Fibroblast of skin of scalp (primary cell): ENCODE data around the gene SCAPER. TPM values are rescaled to one million over a fixed set of nuclear protein-coding genes. Genes with fewer than 3 reads are reported as not detected.

Experiments
- DNase-seq: peaks from one replicate; pipeline ENCODE4 v3.0.0-alpha.2; 2013
- polyA plus RNA-seq, 2 experiments: library from polyadenylated mRNA; unstranded; fragments of 120-200 nt; gene quantifications; one replicate each; pipeline ENCODE4 v1.2.1, GENCODE V29; 2013; ENCODE audit not compliant: insufficient read length in 2 of 2

Gene SCAPER, protein sequence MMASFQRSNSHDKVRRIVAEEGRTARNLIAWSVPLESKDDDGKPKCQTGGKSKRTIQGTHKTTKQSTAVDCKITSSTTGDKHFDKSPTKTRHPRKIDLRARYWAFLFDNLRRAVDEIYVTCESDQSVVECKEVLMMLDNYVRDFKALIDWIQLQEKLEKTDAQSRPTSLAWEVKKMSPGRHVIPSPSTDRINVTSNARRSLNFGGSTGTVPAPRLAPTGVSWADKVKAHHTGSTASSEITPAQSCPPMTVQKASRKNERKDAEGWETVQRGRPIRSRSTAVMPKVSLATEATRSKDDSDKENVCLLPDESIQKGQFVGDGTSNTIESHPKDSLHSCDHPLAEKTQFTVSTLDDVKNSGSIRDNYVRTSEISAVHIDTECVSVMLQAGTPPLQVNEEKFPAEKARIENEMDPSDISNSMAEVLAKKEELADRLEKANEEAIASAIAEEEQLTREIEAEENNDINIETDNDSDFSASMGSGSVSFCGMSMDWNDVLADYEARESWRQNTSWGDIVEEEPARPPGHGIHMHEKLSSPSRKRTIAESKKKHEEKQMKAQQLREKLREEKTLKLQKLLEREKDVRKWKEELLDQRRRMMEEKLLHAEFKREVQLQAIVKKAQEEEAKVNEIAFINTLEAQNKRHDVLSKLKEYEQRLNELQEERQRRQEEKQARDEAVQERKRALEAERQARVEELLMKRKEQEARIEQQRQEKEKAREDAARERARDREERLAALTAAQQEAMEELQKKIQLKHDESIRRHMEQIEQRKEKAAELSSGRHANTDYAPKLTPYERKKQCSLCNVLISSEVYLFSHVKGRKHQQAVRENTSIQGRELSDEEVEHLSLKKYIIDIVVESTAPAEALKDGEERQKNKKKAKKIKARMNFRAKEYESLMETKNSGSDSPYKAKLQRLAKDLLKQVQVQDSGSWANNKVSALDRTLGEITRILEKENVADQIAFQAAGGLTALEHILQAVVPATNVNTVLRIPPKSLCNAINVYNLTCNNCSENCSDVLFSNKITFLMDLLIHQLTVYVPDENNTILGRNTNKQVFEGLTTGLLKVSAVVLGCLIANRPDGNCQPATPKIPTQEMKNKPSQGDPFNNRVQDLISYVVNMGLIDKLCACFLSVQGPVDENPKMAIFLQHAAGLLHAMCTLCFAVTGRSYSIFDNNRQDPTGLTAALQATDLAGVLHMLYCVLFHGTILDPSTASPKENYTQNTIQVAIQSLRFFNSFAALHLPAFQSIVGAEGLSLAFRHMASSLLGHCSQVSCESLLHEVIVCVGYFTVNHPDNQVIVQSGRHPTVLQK (N-terminal part only)
- polyA plus RNA-seq (2013, experiment 1 of 2; ENCODE audit: insufficient read length) = 8.3 TPM
- polyA plus RNA-seq (2013, experiment 2 of 2; ENCODE audit: insufficient read length) = 10.6 TPM

DNA sequence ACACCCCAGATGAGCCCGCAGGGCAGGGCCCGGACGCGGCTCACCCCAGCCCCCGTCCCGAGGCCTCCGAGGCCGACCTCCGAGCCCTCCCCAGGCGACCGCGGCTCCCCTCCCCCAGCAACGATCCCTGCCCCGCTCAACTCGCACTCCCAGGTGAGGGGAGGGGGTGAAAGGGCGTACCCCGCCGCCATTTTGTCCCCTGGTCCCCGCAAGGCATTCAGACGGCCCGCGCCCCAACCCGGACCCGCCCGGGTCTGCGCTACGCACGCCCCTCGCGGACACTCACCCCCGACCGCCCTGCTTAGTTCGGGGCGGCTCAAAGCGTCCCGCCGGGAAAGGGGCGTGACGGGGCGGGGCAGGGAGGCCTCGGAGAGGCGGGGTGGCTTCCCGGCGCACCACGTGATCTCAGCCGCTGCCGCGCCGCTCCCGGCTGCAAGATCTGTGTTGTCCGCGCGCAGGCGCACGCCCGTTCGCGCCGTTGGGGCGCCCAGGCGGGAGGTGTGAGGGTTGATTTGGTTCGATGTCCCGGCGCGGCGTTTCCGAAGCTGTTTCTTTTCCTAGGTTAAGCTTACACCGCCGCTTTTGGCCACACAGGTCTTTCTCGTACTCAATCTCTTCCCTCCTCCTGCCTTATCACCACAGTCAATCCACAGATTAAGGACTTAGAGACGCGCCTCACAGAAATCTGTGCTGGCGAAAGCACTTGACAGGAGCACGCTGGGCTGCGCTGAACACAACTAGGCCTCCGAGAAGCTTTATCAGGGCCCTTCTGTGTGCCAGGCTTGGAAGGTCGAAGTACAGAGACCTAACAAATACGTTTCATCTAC is at the start of gene SCAPER:
SCAPER (minus strand) TSS at position 328 of the 827 bp plus-strand sequence. CDS start 21,523 bp downstream, outside the sequence.
- peak; percentile 89 for DNase-seq

DNA sequence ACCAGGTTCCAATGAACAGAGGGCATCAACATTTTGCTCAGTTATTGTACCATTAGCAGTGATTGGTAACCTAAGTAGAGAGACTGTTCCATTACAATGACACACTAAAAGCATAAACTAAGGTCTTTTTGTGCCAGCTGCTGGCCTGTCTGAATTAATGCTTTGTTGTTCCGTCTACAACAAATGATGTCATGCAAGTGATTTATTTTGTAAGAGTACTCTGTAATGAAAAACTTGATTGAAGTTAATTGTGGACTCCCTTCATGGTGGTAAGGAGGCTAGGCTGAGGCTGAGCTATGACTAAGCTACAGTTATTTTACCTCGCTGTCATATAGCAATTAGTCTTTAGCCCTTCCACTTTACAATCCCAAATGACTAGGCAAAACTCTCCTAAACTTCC is 49.6 kb upstream of the SCAPER start:
- no peak for DNase-seq

DNA sequence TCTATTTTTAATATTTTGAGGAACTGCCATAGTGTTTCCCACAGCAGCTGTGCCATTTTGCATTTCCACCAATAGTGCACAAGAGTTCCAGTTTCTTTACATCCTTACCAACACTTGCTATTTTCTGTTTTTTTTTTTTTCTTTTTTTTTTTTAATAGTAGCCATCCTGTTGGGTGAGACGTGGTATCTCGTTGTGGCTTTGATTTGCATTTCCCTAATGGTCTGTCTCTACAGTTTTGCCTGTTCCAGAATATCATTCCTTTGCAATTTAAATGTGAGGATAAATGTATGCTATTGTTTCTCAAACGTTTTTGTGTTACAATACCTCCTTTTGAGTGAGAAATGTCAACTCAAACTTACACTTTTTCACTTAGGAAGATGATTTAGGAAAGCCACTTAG is 48.8 kb upstream of the SCAPER start:
- no peak for DNase-seq

DNA sequence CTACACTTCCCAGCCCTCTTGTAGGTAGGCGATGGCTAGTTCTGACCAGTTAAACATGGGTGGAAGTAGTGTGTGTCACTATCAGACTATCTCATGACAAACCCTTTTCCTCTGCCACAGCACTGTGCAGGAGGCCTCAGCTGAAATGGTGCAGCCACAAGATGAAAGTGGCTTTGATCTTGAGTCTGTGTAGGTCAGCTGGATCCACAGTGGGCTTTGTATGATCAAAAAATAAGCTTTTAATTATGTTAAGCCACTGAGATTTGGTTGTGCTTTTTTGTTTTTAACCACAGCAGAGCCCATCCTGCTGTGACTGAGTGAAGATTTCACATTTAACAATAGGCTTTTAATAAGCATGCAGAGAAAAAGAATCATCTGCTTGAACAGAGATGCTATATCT is 46.1 kb upstream of the SCAPER start:
- DNase-seq = no peak

DNA sequence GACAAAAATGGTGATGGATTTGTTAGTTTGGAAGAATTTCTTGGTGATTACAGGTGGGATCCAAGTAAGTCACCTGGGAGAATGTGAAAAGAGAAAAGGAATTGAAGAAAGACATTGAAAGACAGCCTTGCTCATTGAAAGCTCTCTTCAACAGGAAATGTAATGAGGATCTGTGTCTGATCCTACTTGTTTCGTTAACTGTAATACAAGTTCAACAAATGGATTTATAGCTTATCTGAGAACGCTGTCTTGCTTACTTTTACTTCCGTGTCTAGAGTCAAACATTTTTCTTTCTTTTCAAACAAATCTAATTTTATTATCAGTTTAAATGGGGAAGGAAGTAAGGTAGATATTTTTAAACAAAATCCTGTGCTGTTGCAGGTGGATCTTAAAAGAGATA is 42.3 kb upstream of the SCAPER start:
- no peak for DNase-seq

DNA sequence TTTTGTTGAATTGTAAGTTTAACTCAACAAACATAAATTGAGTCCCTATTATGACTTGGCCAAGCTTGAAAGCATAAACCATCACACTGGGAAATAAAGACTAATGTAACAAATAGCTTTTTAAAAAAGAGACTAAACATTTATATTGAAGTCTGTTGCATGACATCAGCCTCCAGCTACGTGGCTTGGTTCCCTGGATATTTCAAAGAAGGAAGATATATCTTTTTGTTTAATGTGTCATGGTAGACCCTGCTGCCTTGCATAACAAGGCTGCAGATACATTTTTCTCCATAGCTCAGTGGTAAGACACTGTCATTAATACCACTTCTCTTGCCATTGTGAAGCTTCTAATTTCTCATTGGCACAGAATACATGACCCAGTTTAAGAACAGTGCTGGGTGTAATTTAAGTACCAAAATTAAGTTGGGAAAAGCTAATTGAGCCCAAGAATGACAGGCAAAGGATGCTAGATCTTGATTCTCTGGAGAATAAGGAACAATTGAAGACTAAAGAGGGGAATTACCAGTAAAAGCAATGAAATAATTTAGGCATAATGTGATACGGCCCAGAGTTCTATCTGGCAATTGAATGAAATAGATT is 40.5 kb upstream of the SCAPER start:
- DNase-seq = no peak

DNA sequence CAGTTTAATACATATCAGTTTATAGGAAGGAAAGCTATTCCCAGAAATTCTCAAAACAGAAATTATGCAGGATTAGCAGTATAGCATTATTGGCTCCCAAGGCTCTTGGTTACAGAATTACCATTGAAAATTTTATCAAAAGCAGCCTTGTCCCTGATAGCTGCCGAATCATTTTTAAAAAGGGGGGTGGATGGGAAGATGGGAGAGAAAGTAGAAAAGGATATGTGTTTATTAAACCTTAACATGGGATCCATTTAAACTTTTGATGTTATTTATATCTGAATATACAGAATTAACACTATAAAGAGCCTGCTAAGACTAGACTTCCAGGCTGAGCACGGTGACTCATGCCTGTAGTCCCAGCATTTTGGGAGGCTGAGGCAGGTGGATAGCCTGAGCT is 37.2 kb upstream of the SCAPER start:
- no peak for DNase-seq

DNA sequence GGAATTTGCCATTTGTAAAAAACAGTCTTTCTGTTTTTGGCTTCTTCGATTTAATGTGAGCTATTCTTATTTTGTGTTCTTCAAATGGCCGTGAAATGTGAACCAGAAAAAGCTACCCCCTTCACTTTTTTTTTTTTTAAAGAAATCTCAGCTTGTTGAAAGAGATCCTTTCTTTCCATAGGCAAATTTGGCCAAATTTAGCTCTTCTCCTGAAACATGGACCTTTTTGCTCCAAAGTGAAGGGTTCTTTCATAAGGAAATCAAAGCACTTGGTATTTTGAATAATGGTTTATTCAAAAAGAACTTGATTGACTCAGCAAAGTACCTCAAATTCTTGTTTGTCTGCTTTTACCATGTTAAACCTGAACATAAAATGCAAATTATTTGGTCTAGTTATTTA is 36.5 kb upstream of the SCAPER start:
- no peak for DNase-seq

DNA sequence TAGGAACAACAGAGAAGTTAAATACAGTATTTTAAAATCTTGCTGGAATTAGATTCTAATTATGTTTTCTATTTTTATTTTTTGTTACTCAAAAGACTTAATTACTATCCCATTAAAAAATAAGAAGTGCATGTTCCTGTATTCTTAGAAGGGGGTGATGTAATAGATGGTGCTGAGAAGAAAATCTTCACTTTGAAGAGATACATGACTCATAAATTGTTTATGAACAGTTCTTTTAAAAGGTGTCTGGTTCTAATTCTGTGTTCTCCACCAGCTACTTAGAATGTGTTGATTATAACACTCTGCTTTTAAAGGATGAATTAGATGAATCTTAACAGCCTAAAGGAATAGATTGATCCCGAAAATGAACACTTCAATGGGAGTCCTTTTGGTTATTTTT is 34.6 kb upstream of the SCAPER start:
- DNase-seq = peak; percentile 22

DNA sequence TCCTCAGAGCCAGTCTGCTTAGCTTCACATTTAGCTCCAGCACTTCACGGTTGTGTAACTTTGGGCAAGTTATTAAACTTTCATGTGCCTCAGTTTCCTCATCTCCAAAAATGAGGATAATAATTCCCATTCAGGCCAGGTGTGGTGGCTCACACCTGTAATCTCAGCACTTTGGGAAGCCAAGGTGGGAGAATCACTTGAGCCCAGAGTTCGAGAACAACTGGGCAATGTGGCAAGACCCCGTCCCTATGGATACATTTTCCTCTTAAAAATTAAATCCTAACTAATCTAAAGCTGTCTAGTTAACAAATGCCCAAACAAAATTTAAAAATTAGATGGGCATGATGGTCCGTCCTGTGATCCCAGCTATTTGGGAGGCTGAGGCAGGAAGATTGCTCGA is 33.6 kb upstream of the SCAPER start:
- DNase-seq = no peak

DNA sequence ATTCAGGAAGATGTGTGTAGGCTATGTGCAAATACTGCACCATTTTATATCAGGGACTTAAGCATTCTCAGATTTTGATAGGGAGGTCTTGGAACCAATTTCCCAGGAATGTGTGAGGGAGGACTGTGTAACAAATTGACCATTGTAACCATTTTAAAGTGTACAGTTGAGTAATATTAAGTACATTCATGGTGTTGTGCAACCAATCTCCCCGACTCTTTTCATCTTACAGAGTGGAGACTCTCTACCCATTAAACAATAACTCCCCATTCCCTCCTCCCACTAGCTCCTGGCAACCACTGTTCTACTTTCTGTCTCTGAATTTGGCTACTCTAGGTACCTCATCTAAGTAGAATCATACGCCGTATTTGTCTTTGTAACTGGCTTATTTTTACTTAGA is 31.5 kb upstream of the SCAPER start:
- no peak for DNase-seq

DNA sequence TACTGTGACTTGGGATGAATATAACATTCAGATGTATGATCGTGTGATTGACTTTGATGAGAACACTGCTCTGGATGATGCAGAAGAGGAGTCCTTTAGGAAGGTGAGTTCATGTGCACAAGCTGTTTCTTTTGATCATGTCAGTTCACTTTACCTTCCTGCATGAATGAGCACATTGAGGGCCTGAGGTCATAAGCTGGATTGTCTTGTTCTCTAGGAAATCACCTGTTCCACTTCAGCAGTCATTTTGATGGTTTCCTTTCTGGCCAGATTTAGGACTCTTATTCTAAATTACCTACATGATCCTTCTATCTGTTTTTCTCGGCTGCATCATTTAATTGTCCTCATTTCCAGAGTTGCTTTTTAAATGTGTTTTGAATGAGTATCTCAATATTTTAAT is 30.5 kb upstream of the SCAPER start:
- no peak for DNase-seq

DNA sequence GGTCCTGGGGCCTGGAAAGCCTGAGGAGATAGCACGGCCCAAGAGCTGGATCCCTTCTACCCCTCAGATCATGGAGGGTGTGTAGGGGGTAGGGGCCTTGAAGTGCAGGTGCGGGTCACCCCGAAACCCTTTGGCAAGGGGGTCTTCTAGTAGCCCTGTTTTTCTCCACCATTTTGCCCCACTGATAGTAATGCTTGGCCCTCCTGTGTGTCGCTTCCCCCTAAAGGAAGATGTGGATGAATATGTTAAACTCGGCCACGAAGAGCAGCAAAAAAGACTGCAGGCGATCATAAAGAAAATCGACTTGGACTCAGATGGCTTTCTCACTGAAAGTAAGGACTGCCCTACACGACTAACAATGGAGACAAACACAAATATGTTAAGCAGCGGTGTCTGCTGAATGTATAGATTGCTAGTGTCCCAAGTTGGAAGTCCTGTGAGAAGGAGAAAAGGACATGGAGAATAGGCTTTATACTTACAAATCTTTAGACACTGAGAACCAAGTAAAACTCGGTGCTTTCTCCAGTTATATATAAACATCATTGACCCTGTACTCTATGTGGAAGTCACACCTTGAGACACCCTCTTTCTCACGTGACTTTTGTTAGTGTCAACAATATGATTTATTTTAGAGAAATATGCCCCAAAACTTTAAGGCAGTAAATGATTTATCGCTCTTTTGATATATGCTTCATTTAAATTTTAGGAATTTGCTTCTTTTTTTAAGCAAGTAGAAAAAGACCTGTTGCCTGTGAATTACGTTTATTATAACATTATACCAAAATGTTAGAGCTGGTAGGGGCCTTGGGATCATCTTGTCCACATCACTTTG is 27.2 kb upstream of the SCAPER start:
- no peak for DNase-seq

DNA sequence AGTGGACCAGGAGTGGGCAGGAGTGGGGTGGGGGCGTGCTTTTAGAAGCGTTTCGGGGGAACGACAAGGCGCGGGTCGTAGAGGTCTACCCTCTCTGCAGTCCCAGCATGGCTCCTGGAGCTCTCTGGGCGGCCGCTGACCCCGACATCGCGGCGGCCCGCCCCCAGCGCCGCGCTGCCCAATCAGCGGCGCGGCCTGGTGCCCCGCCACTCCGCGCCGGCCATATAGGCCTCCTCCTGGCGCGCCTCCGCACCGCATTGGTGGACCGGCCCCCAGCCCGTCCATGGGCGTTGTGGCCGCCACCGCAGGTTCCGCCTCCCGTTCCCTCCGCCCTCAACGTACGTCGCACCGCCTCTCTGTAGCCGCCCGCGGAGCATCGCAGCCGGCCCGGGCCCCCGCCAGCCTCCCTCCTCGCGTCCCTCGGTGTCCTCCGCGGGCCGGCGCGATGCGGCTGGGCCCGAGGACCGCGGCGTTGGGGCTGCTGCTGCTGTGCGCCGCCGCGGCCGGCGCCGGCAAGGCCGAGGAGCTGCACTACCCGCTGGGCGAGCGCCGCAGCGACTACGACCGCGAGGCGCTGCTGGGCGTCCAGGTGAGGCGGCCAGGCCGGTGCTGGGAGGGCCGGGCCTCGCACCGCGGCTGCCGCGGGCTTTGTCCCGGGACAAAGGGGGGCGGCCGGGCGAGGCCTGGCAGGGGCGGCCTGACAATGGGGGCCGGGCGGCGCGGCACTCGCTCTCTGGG is 26.4 kb upstream of the SCAPER start, which contains the start of gene RCN2:
RCN2 (plus strand) TSS at position 353 of the 738 bp plus-strand sequence; CDS start at position 446, 93 bp downstream.
- DNase-seq = peak; percentile 96

DNA sequence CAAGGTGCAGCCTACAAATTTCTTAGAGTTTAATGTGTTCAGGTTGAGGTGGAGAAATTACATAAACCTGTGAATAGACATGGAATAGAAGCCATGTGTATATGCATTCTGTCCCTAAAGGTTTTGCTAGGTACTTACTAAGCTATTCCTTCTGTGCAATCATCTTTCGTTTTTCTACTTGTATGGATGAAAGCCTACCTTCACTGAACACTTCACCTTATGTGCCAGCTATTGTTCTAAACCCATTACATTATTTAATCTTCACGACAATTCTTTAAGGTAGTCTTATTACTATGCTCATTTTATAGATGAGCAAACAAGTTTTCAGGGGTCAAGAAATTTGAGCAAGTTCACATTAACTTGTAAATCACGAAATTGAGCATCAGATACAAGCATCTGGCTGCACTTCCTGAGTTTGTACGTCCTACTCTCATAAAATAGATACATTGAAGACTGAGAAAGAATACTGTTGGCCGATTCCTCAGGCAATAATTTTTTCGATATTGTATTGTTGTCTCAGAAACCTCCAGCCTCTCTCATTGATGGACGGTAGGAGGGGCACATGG is 25.8 kb upstream of the SCAPER start:
- no peak for DNase-seq

DNA sequence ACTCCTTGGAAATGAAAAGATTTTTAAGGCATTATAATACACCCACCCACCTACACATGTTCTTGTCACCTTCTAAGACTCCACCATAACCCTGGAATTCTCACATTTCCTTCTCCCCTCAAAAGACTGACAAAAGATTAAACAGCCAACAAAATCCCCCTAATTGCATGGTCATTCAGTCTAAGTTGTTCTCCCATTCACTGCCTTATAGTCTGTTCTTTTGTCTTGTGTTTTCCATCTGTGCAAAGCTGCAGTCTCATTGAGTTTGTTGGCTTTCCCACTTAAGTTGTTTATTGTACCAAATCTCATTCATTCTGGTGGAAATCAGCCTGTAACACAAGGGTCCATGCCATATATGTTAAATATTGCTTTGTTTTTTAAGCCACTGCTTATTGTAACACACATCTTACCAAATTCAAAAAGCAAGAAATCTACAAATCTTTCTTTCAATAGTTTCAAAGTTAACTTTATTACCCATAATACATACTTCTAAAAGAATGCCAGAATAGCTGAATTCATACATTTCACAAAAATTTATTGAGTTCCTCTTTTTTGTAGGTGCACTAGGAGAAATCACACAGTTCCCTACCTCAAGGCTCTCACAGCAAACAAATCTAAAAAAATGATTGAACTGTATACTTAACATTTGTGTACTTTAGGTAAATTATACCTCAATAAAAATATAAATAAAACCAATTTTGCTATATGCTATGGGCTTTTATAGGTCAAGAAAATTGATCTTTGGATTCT is 24.0 kb upstream of the SCAPER start:
- no peak for DNase-seq

DNA sequence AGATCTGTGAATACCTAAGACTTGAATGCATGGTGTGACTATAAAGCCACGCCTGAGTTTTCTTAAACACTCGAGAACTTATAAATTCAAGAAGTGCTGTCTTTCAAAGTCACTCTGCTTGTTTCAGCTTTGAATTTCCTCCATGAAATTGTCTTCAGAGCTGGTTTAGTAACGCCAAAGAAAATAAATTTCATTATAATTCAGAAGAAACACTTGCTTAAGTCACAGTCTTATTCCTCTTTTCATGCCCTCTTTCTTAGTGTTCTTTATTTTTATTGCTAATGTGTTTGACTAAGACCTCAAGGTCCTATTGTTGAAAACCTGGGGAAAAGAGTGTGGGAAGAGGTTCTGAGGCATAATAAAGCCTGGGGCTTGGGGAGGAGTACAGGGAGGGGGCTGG is 23.1 kb upstream of the SCAPER start:
- no peak for DNase-seq

DNA sequence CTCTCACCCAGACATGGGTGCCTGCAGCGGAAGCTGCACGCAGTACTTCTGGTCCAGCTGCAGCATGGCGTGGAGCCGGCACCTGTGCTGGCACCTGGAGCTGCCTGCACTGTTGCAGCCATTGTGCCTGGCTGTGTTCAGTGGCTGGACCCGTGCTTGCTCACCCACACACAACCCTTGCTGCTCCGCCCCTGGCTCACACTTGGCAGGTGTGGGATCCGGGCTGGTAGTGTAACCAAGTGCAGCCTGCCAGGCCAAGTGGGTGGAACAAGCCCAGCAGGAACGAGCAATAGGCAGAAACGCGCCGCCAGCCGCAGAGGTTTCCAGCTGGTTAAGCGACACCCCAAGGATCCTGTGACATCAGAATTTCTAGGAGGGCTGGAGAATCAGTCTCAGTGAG is 11.2 kb upstream of the SCAPER start:
- no peak for DNase-seq
